ENCODE results near the gene CYTH1.

The CYTH1 gene, protein sequence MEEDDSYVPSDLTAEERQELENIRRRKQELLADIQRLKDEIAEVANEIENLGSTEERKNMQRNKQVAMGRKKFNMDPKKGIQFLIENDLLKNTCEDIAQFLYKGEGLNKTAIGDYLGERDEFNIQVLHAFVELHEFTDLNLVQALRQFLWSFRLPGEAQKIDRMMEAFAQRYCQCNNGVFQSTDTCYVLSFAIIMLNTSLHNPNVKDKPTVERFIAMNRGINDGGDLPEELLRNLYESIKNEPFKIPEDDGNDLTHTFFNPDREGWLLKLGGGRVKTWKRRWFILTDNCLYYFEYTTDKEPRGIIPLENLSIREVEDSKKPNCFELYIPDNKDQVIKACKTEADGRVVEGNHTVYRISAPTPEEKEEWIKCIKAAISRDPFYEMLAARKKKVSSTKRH

DNA sequence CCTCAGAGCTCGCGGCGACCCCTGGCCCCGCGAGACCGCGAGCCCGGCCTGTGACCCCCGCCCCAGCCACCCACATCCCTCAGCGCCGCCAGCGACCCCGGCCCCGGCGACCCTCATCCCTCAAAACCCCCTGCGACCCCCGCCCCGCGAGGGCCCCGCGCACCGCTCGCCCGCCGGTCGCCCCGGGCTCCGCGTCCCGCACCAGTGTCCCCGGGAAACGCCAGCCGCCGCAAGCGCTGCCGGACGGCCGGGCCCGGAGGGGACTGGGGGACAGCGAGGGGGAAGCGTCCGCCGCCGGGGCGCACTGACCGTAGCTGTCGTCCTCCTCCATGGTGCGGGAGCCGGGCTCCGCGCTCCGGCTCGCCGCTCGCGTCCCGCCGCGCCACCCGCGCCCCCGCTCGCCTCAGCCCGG lies at the start of gene CYTH1:
TSS of gene CYTH1 (minus strand) at position 381 of the 412 bp plus-strand sequence. CDS start at position 331, 50 bp downstream.
- no peak for DNase-seq (ENCODE audit: low read depth)

DNA sequence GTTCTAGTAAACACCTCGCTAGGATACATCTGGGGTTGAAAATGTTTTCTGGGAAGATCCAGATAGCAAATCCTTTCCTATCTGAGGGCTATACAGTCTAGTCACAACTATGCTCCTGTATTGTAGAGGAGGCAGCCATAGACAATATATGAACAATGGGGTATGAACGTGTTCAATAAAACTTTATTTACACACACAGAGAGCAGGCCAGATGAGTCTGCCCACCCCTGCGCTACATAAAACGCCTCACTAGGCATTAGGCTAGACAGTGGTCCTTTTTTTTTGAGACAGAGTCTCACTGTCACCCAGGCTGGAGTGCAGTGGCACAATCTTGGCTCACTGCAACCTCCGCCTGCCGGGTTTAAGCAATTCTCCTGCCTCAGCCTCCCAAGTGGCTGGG lies 47.4 kb upstream of the CYTH1 start:
- no peak for DNase-seq (ENCODE audit: low read depth)

DNA sequence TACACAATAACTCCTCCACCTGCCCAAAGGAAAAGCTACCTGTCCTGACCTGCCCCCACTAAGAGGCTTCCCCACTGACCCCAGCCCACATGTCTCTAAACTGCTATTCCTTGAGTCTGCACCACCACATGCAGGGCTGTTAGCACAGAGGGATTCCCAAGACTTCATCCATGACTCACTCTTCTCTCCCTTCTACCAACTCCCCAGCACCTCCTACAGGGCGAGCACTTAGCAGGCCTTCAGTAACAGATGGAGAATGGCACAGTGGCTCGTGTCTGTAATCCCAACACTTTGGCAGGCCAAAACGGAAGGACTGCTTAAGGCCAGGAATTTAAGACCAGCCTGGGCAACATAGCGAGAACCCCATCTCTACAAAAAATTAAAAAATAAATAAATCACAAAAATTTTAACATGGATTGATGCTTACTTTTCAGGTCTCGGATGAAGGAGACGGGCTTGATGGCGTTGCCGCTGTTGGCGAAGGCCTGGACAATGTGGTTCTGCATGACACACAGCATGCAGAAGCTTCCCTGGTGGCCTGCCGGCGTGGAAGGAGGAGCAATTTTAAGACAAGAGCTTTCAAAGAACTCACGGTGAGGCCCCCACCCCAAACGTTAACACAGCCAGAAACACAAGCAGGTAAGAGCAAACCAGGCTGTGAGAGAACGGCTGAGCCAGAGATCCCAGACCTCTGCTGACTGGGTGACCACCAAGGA lies 46.6 kb upstream of the CYTH1 start:
- DNase-seq (ENCODE audit: low read depth): peak; percentile 85

DNA sequence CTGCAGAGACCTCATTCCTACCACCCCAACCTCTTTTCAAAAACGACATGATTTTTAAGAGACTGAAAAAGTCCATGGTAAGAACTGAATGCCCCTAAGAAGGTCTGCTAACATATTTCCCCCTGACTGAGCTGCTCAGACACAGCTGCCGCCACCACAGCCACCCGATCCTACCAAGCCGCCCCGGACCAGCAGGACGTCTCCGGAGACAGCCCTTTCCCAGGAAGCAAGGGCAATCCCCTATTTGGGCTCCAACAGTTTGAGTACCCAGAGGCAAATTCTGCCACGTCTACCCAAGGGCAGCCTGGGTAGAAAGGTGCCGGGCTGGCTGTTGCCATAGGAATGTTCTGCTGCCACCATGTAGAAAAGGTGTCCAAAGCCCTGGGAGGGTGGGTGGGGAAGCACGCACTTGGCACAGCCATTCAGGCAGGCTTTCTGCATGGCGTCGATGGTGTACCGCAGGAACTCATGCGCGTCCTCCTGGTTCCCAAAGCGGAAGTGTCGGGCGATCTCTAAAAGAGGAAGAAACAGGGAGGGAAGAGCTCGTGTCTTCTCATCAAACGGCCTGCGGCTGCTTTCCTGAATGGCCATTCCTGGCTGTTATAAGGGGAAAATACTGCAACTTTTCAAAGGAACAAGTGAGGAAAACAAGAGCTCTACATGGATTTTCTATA lies 44.9 kb upstream of the CYTH1 start:
- DNase-seq (ENCODE audit: low read depth): no peak

DNA sequence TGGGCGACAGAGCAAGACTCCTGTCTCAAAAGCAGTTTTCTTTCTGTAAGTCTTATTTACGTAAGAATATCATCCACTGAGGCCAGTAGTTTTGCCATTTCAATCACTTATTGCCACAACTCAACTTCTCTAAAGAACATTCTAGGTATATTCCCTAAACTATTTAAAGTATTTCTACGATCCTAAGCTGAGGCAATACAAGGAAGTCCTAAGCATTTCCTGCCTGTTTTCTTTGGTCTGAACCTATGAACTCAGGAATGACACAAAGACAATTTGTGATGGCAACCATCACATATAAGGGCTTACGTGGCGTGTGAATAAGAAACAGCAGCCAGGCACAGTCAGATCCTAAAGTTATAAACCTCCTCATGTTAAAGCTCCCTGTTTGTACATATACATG lies 44.3 kb upstream of the CYTH1 start:
- DNase-seq (ENCODE audit: low read depth): peak; percentile 45

DNA sequence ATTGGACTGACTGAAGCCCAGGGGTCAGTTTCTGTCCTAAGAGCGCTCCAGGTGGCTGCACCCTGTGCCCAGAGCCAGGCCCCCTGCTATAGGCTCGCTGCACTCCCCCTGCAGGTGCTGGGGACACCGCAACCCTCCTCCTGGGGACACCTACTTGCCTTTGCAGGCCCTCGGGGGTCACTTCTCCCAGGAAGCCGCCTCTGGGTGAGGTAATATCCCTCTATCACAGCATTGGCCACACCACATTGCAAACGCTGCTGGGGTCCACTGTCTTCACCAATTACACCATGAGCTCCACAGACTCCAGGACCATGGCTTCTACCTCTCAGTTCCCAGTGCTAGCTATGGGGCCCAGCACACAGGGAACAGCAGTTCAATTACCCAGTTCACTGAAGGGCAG lies 43.6 kb upstream of the CYTH1 start:
- DNase-seq (ENCODE audit: low read depth): no peak

GRCh38 chr17:78824240-78824639 lies 42.2 kb upstream of the CYTH1 start:
- no peak for DNase-seq (ENCODE audit: low read depth)

DNA sequence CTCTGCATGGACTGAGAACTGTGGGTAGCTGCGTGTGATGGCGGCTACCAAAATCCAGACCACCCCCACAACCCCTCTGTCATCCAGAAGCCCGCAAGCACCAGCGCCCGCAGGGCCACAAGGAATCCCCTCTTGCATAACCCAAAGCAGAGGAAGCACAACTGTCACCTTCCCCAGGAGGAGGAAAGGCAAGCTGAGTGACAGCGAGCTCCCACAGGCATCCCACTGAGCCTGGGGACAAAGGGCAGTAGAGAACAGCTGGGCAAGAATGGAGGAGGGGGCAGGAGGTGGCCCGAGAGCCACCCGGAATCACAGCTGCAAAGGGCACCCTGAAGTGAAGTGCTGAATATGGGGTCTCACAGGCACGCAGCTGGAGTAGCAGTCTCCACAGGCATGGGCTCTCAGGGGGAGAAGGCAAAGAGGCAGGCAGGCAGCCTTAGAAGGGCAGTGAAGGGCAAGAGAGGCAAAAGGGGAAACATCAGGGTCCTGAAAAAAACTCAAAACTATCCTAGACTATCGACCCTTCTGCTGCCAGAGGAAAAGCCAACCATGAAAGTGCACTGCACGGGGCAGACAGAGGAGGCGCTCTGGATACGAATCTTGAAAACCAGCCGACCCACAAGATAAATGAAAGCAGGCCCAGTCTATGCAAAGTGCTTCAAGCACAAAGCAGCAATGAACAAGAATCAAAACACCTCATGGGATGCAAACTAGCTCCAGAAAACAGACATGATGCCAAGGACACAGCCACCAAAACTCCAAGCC lies 41.4 kb upstream of the CYTH1 start:
- DNase-seq (ENCODE audit: low read depth): no peak

DNA sequence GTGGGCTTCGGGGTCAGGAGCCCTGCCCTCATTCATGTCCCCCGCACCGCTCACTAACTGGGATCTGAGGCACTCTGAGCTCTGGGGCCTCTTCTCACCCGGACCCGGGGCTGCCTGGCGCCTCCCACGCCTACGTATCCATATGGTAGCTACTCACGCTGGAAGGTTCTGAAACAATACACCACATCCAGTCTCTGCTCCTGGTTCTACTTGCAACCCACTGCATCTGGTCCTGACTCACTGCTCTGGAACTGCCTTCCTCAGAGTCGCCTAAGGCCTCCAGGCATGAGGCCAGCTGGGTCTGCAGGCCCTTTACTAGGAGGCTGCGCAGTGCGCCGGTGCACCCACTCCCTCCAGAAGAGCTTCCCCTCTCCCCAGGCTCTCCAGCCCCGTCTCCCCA lies 40.5 kb upstream of the CYTH1 start:
- peak; percentile 95 for DNase-seq (ENCODE audit: low read depth)

- DNase-seq (ENCODE audit: low read depth): no peak
Measured at GRCh38 chr17:78821961-78822360, 39.9 kb upstream of the CYTH1 start.

DNA sequence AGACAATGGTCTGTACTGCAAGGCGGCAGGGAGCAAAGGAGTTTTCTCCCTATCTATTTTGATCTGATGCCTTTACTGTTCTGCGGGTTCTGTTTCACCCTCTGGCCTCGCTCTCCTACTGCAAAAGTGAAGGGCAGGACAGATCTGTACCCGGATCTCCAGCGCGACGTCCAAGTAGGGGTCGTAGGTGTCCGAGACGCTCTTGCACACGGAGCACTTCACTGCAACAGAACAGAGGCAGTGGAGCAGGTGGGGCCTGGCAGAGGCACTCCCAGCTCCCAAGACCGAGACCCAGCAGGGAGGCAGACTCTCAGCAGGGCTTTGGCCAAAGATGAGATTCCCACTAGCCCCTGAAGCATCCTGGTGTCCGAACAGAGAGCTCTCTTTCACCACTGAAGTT lies 38.8 kb upstream of the CYTH1 start:
- DNase-seq (ENCODE audit: low read depth): no peak

- no peak for DNase-seq (ENCODE audit: low read depth)
Measured at GRCh38 chr17:78819806-78820792, 38.0 kb upstream of the CYTH1 start.

- no peak for DNase-seq (ENCODE audit: low read depth)
Measured at GRCh38 chr17:78819402-78819801, 37.3 kb upstream of the CYTH1 start.

DNA sequence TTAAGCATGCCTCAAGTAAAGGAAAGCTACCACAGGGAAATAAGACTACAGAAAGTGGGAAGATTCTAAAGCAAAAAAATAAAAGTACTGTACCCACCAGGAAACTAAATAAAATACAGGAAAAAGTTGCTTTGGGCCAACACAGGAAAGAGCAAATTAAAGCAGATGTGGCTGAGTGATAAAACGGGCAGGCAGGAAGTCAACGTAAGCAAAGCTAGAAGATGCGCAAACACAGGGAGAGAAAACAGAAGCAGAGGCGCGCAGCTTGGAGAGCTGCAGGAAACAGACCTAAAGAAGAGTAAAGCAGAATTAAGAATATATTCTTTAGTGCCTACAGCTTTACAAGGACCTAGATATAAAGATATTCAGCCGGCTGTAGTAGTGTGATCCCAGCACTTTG lies 36.9 kb upstream of the CYTH1 start:
- DNase-seq (ENCODE audit: low read depth): no peak

DNA sequence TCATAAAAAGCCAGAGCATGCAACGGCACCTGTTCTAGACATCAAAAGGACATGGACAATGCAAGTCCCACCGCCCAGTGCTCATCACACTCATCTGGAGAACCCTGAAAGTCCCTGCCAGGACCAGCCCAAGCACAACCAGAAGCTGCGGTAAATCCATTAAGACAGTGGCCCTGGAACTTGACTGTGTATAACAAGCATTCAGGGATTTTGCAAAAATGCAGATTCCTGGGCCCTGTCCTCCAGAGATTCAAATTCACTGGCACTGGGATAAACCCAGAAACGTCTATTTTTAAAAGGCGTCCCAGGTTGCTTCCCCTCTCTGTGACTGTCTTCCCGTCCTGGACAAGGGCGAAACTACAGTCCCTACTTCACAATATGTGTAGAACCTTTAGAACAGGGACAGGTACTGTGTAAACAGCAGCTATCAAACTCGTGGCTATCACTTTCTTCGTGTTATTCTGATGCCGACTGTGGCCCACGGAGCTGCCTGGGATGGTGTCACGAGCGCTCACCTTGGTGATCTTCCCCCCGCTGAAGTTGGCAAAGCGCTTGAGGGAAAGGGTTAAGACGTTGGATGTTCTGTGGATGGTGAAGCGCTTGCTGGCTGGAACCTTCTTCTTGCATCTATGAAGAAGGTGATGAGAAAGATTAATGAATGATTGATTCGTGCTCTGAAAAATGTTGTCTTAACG lies 36.2 kb upstream of the CYTH1 start:
- DNase-seq (ENCODE audit: low read depth): no peak

DNA sequence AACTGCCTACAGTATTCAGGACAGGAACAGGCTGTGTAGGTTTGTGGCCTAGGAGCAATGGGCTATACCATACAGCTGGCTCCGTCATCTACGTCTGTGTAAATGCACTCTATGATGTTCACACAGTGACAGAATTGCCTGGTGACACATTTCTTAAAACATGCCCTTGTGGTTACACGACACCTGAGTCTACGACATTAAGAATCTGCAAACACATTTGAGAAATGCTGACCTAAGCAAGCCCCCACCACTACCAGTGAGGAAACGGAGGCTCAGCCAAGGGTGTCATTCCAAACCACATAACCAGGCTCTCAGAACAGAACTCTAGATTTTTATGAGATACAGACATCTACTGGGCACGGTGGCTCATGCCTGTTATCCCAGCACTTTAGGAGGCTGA lies 35.0 kb upstream of the CYTH1 start:
- DNase-seq (ENCODE audit: low read depth): no peak

GRCh38 chr17:78815696-78816095 lies 33.6 kb upstream of the CYTH1 start:
- no peak for DNase-seq (ENCODE audit: low read depth)

DNA sequence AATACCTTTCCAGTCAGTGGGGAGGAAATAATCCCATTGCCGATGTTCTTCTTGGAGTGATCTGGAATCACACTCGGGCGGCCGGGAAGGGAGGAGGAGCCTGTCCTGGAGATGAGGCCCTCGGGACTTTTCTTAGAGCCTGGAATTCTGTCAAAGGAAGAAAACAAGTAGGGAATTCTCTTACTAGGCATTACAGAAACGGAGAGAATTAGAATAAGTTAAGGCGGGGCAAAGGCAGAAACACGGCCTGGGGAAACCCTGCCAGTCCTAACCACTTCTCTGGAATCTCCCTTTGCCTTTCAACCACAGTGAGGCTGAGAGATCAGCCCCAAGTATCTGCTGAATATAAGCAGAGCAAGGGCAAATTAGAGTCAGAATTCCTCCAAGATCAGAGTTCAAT lies 30.8 kb upstream of the CYTH1 start:
- no peak for DNase-seq (ENCODE audit: low read depth)

- DNase-seq (ENCODE audit: low read depth): peak; percentile 61
Measured at GRCh38 chr17:78808163-78808562, 26.1 kb upstream of the CYTH1 start.

GRCh38 chr17:78806451-78806850 lies 24.4 kb upstream of the CYTH1 start:
- no peak for DNase-seq (ENCODE audit: low read depth)

All from amniotic epithelial cell (primary cell).